Astrocyte (in vitro differentiated cells and primary cell): ENCODE results near the gene ZBTB37. TPM values are rescaled to one million over a fixed set of nuclear protein-coding genes. Genes with fewer than 3 reads are reported as not detected.

Experiments
- DNase-seq: peaks from one replicate; pipeline ENCODE4 v3.0.0-alpha.2; 2010; ENCODE audit warnings: low read depth
- FAIRE-seq: peaks from 2 replicates; lab custom pipeline; 2011; peaks lifted over from hg19 to GRCh38; lab: Jason Lieb, UNC
- H2AFZ ChIP-seq: 2 replicates; pipeline ENCODE4 v1.6.0; 2012; ENCODE audit warnings: low read depth, low read length, inconsistent platforms
- H3K27ac ChIP-seq: 2 replicates; pipeline ENCODE4 v1.5.1; 2011; ENCODE audit warnings: low read depth, low read length, inconsistent platforms
- H3K27me3 ChIP-seq: 2 replicates; pipeline ENCODE4 v1.6.0; 2011; ENCODE audit warnings: low read length, inconsistent platforms; ENCODE audit not compliant: insufficient read depth
- H3K36me3 ChIP-seq: 2 replicates; pipeline ENCODE4 v1.5.1; 2011; ENCODE audit warnings: low read length, inconsistent platforms; ENCODE audit not compliant: insufficient read depth
- H3K4me1 ChIP-seq: 2 replicates; pipeline ENCODE4 v1.5.1; 2011; ENCODE audit warnings: low read length, inconsistent platforms; ENCODE audit not compliant: insufficient read depth
- H3K4me2 ChIP-seq: 2 replicates; pipeline ENCODE4 v1.6.0; 2012; ENCODE audit warnings: low read length, inconsistent platforms
- H3K4me3 ChIP-seq: 2 replicates; pipeline ENCODE4 v1.5.1; 2011; ENCODE audit warnings: low read depth, mild to moderate bottlenecking, low read length, inconsistent platforms; ENCODE audit not compliant: insufficient read depth
- H3K79me2 ChIP-seq: 2 replicates; pipeline ENCODE4 v1.6.0; 2012; ENCODE audit warnings: mild to moderate bottlenecking, low read length, inconsistent platforms; ENCODE audit not compliant: insufficient read depth
- H3K9ac ChIP-seq: 2 replicates; pipeline ENCODE4 v1.6.0; 2012; ENCODE audit warnings: mild to moderate bottlenecking, low read length, inconsistent platforms
- H3K9me3 ChIP-seq: 2 replicates; pipeline ENCODE4 v1.5.1; 2012; ENCODE audit warnings: low read depth, mild to moderate bottlenecking, low read length, inconsistent platforms; ENCODE audit not compliant: insufficient read depth
- H4K20me1 ChIP-seq: 2 replicates; pipeline ENCODE4 v1.6.0; 2012; ENCODE audit warnings: low read length, inconsistent platforms; ENCODE audit not compliant: insufficient read depth
- H3K27ac Mint-ChIP-seq: one replicate; pipeline ENCODE4 v1.8.0; 2021; ENCODE audit warnings: mild to moderate bottlenecking, mixed read lengths; ENCODE audit not compliant: unreplicated experiment
- H3K27me3 Mint-ChIP-seq: one replicate; pipeline ENCODE4 v1.8.0; 2021; ENCODE audit warnings: low read depth, mixed read lengths; ENCODE audit not compliant: unreplicated experiment
- H3K36me3 Mint-ChIP-seq: one replicate; pipeline ENCODE4 v1.8.0; 2021; ENCODE audit warnings: low read depth, mixed read lengths; ENCODE audit not compliant: unreplicated experiment
- H3K4me1 Mint-ChIP-seq: one replicate; pipeline ENCODE4 v1.8.0; 2021; ENCODE audit warnings: low read depth, mixed read lengths; ENCODE audit not compliant: unreplicated experiment
- H3K4me3 Mint-ChIP-seq: one replicate; pipeline ENCODE4 v1.8.0; 2021; ENCODE audit warnings: mild to moderate bottlenecking, moderate library complexity, mixed read lengths; ENCODE audit not compliant: unreplicated experiment
- H3K9me3 Mint-ChIP-seq: one replicate; pipeline ENCODE4 v1.8.0; 2021; ENCODE audit warnings: mild to moderate bottlenecking, mixed read lengths; ENCODE audit not compliant: unreplicated experiment
- CTCF ChIP-seq: IDR thresholded peaks from 2 replicates; pipeline ENCODE4 v1.5.1; 2011; ENCODE audit warnings: low read depth, mild to moderate bottlenecking, inconsistent platforms, low read length, moderate library complexity; ENCODE audit not compliant: insufficient read depth
- EZH2 ChIP-seq: IDR thresholded peaks from 2 replicates; pipeline ENCODE4 v1.6.1; 2012; ENCODE audit warnings: mild to moderate bottlenecking, low read length, inconsistent platforms; ENCODE audit not compliant: insufficient read depth
- total RNA-seq: library from RNA; stranded (reverse); gene quantifications from 2 replicates; pipeline ENCODE4 v1.2.1, GENCODE V29; 2021

The ZBTB37 gene
- total RNA-seq, 1 donor from 2014 or later = 10.7 TPM

GRCh38 chr1:173915596-173915995, 47.4 kb downstream of the ZBTB37 start:
- Mint-ChIP-seq H3K27ac (no peak overlapping the region), H3K4me1 (no peaks in the 10 kb centered on the region), H3K9me3 (no peaks in the 10 kb centered on the region), H3K27me3 (peaks cover 24% of the 10 kb centered on the region), H3K36me3 (peaks cover 3% of the 10 kb centered on the region), H3K4me3 (no peak overlapping the region)
- Histone ChIP-seq H3K27me3 (no peaks in the 10 kb centered on the region), H3K4me1 (no peaks in the 10 kb centered on the region), H3K79me2 (no peaks in the 10 kb centered on the region), H3K9ac (no peak overlapping the region), H3K9me3 (no peaks in the 10 kb centered on the region), H3K27ac (no peak overlapping the region), H4K20me1 (no peaks in the 10 kb centered on the region), H3K4me3 (no peak overlapping the region), H3K36me3 (no peaks in the 10 kb centered on the region), H2AFZ (no peak overlapping the region), H3K4me2 (no peak overlapping the region)
- TF ChIP-seq CTCF = no peak
- no peak for TF ChIP-seq EZH2
- FAIRE-seq (no peak), DNase-seq (no peak)

GRCh38 chr1:173916667-173917066, 48.5 kb downstream of the ZBTB37 start:
- H3K9me3 Mint-ChIP-seq = peaks cover 4% of the 10 kb centered on the region
- DNase-seq (no peak), FAIRE-seq (no peak)
- H3K36me3 Mint-ChIP-seq = peaks cover 3% of the 10 kb centered on the region
- peaks cover 20% of the 10 kb centered on the region for H3K27me3 Mint-ChIP-seq
- Histone ChIP-seq H3K4me3 (no peak overlapping the region), H2AFZ (no peak overlapping the region), H4K20me1 (no peaks in the 10 kb centered on the region), H3K27ac (no peak overlapping the region), H3K4me2 (no peak overlapping the region), H3K79me2 (no peaks in the 10 kb centered on the region), H3K9ac (no peak overlapping the region), H3K36me3 (no peaks in the 10 kb centered on the region), H3K27me3 (no peaks in the 10 kb centered on the region), H3K4me1 (no peaks in the 10 kb centered on the region), H3K9me3 (no peaks in the 10 kb centered on the region)
- TF ChIP-seq EZH2 (no peak), CTCF (no peak)
- no peak overlapping the region for H3K27ac Mint-ChIP-seq
- H3K4me1 Mint-ChIP-seq = no peaks in the 10 kb centered on the region
- no peak overlapping the region for H3K4me3 Mint-ChIP-seq

GRCh38 chr1:173917149-173917548, 49.0 kb downstream of the ZBTB37 start, which contains the start of gene SERPINC1:
TSS of gene SERPINC1 (minus strand) at chr1:173917327. CDS start at chr1:173917259, 68 bp downstream.
- DNase-seq = no peak
- Mint-ChIP-seq H3K4me1 (no peaks in the 10 kb centered on the region), H3K9me3 (peaks cover 4% of the 10 kb centered on the region), H3K27ac (peak within 1 kb of the TSS; percentile 73), H3K36me3 (peaks cover 3% of the 10 kb centered on the region), H3K4me3 (no peak within 1 kb of the TSS), H3K27me3 (peaks cover 17% of the 10 kb centered on the region)
- H3K9me3 ChIP-seq = no peaks in the 10 kb centered on the region
- H3K4me2 ChIP-seq = no peak within 1 kb of the TSS
- H3K27me3 ChIP-seq = no peaks in the 10 kb centered on the region
- no peaks in the 10 kb centered on the region for H4K20me1 ChIP-seq
- no peak within 1 kb of the TSS for H3K27ac ChIP-seq
- H3K9ac ChIP-seq = no peak within 1 kb of the TSS
- no peaks in the 10 kb centered on the region for H3K36me3 ChIP-seq
- H3K79me2 ChIP-seq = no peaks in the 10 kb centered on the region
- no peak within 1 kb of the TSS for H2AFZ ChIP-seq
- H3K4me3 ChIP-seq = no peak within 1 kb of the TSS
- FAIRE-seq = no peak
- TF ChIP-seq CTCF (no peak), EZH2 (no peak)
- no peaks in the 10 kb centered on the region for H3K4me1 ChIP-seq
